IPS-NIHi11 (cell line): ENCODE data around the gene ETFA.

Experiments
- DNase-seq: peaks from one replicate; pipeline ENCODE4 v3.0.0; 2012; ENCODE audit warnings: mixed read lengths, low spot score

Gene ETFA

GRCh38 chr15:76340198-76340802 is 29.0 kb upstream of the ETFA start:
- DNase-seq: no peak

GRCh38 chr15:76339305-76340197 is 28.3 kb upstream of the ETFA start:
- no peak for DNase-seq

DNA sequence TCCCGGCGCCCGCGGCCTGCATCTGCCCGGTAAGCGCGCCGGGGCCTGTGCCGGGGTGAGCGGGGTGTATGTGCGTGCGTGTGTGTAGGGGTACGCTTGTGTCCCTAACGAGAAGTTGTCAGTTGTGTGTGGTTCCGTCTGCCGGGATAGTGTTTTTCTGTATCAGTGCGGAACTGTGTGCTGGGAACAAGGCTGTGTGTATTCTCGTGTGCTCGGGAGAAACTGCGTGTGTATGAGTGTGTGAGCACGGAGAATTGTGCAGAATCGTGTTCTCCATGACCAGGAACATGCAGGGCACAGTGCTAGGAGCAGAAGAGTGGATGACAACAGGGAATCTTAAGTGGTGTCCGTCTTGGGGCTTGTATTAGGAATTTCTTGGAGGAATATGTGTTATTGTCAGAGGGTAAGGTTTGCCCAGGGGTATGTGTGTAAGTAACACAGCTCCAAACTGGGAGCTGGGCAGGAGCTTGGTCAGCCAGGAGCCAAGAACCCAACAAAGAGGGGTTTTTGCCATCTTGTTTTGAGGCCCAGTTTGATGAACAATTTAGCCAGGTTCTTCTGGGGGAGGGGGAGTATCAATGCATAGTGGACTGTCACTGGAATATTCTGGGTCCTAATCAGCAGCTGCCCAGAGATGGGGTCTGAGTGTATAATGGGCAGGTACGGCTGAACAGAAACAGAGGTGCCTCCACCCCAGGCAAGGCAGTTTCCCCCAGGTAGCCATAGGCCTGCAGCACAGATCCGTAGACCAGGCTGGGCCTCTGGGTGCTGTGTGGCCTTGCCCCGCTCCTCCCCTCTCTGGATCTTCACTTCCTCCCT is 27.4 kb upstream of the ETFA start:
- no peak for DNase-seq

- DNase-seq: no peak
Observed at GRCh38 chr15:76337696-76338485, 26.6 kb upstream of the ETFA start.

DNA sequence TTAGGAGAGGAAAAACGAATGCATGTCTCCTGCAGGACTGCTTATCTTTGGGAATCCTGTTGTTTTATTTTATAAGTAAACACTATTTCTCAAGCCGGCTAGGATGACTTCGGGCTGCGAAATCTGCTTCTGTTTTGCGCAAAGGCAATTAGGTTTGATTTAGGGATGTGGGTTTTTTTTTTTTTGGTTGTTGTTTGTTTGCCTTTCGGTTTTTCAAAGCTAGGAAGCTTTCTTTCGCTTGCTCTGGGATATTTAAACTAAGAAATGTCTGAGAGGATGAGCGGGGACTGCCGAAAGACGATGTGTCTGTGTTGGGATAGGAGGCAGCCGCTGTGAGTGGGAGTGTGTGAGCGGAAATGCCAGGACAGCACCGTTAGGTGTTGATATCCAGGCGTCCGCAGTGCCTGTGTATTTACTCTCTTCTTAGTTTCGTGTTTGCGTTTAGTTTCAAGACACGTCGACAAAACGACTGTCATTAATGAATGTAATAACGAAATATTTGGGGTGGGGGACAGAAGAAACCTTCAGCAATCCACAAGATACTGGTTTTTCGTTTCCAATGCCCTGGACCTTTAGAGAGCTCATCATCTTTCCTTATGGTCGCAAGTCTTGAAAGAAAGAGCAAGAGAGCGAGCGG is 25.9 kb upstream of the ETFA start:
- DNase-seq: no peak

DNA sequence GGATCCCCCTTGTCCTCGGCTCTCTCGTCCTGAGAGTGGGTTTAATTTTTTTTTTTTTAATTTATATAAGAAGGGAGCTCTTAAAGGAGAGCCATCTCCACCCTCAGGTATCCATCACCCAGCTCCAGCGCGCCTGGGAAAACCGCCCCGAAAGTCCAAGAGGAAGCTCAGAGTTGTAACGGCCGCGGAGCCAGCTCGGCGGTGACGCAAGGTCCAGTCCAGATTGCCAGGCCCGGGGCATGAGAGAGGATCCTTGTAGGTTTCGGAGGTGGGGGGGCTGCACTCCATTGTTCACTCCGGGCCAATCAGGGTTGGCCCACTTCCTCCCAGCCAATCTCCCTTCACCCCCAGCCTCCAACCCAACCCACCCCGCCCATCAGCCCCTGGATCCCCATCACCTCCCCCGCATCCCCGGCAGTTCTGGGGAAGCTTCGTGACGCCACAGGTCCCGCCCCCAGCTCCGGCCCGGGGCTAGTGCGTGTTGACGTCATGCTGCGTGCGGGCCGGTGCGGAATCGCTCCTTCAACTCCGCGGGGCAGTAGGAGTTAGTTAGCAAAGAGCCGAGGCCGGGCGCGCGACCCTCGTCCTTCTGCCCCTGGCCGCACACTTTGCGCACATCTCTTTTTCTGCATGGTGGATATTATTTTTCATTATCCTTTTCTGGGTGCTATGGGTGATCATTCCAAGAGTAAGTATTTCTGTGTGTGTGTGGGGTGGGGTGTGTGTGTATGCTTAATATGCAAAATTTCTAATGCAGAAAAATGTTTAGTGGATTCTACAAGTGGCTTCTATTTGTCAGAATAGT is 25.2 kb upstream of the ETFA start, which contains the start of gene ISL2:
Gene ISL2 (plus strand): TSS at position 520 of the 805 bp plus-strand sequence. CDS start 111 bp downstream, at position 631.
- peak; percentile 94 for DNase-seq

DNA sequence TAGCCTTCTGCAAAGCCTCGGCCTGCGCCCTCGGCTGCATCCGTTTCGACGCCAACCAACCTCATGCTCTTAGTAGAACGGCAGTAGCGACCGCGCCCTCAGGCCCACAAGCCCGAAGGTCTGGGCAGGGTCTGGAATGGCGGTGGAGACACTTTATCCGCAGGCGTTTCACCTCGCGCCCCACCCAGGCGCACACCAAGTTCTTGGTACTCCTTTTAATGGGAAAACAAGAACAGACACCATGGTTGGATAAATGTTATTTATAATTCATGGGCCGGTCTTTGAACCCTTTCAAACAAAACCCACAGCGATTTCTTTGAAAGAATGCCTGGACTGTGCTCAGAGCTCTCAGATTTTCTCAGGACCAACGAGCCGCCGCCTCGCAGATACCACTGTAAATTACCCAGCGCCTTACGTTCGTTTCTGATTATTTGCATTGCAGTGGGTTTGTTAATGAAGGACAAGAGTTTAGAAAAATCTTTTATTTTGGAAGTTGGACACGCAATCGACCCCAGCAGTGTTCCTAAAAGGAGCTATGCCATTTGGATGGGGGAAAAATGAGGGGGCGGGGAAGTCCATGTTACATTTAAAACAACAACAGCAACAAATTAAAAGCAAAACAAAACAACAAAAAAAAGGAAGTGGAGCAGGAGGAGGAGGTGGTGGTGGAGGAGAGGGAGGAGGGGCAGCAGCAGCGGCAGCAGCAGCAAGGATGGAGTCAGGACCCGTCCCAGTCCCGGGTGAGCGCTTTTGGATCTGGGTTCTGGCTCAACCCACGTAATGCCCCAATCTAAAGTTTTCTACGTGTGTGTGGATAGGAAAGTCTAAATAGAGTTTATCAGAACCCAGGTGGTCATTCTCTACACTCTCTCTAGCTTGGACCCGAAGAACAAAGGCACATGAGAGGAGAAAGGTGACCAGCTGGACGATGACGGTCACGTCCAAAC is 24.3 kb upstream of the ETFA start:
- no peak for DNase-seq

DNA sequence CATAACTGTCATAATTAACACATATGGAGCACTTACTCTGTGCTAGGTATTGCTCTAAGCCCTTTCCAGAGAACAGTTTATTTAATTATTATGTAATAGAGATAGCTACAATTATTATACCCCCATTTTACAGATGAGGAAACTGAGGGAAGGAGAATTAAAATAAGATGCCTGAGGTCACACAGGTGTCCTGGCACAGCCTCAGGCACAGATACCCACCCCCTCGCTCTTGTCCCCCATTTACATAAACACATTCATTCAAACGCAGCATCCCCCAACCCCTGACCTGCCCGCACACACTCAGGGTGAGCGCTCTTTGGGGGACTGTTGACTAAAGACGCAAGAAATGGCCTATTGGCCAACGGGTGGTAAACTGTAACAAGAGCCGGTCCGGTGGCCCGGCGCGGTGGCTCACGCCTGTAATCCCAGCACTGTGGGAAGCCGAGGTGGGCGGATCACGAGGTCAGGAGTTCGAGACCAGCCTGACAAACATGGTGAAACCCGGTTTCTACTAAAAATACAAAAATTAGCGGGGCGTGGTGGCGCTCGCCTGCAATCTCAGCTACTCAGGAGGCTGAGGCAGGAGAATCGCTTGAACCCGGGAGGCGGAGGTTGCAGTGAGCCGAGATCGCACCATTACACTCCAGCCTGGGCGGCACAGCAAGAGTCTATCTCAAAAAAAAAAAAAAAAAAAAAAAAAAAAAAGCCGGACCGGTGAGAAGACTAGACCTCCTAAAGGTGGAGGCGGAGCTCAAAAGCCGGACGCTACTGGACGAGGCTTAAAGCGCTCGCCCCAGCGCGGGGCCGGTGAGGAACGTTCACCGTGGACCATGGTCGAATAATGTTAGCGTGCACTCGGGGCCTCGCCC is 23.4 kb upstream of the ETFA start:
- DNase-seq: no peak

DNA sequence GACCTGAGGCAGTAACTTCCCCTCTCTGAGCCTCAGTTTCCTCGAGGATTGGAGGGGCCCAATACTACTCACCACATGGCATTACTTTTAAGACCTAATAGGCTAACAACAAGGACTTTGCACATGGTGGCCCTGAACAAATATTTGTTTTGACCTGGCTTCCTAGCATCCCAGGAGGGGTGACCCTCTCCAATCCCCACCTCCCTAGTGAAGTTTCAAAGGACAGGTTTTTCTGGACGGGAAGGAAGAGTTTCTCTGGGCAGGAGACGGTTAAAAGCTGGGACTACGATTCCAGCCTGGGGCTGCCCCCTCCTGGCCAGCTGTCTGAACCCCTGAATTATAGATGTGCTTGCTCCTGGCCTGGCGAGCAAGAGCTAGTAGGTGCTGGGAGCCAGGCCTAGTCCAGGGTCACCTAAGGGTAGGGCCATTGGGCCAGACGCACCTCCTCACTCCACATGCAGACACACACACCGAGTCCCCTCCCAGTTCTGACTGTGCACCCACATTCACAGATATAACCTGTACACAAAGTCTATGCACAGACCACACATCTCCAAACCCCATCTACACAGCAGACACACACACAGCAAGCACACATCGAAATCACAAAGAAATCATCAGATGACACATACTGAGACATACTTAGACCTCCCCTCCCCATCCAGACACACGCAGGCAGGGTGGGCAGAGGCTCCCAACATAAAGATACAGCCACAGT is 22.6 kb upstream of the ETFA start:
- DNase-seq: peak; percentile 61

DNA sequence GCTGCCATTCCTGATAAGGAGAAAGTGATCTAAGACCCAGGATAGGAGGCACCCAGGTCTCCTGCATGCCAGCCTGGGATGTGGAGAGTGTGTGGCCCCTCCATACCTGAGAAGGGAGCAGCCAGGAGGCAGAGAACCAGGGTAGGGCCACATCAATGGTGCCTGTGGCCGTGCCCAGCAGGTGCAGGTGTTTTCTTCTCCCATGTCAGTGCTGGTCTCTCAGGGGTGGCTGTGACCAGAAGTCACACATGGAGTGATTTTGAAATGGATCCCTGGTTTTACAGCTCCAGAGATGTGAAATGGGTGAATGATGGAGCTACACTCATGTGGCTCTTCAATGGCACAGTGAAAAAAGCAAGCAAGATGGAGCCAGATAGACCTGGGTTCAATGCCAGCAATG is 22.0 kb upstream of the ETFA start:
- no peak for DNase-seq

DNA sequence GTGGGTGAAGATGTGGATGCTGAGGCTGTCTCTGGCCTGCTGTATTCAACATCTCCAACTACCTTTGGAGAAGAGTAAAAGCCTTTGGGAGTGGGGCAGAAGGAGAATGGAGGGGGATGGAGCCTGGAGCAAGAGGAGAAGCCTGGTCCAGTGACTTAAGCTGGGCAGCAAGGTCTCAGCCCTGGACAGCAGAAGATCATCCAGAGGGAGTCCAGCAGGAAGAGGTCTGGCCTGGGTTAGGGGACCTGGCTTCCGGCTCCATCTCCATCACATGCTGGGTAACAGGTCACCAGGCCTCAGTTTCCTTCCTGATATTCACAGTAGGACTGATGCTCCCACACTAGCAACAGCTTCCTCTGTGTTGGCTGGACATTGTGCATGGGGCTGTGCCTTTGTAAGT is 21.5 kb upstream of the ETFA start:
- no peak for DNase-seq

DNA sequence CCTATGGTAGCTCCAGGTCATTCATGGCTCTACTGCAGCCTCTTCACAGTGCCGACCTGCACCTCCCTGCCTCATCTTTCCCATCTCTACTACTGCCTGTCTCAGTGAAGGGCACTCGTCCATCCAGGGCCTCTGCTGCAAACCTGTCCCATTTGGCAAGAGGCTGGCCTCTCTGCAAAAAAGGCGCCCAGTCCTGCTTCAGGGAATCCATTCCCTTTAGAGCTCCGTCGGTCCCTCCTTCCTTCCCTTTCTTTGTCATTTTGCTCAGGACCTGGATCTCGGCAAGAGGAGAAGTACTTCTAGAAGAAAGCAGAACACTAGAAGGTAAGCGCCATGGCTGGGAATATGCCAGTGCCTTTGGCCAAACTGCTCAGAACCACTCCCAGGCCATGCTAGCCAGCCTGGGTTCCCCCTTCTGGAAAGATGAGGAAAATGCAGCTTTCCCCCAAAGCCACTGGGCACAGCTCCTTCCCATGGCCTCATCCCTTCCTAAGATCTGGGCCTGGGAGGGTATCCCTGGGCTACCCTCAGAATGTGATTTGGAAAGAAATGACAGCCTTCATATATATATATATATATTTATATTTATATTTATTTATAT is 18.9 kb upstream of the ETFA start:
- DNase-seq: peak; percentile 80

GRCh38 chr15:76328958-76329357 is 17.7 kb upstream of the ETFA start:
- no peak for DNase-seq

- DNase-seq: no peak
Observed at GRCh38 chr15:76328106-76328696, 16.9 kb upstream of the ETFA start.

DNA sequence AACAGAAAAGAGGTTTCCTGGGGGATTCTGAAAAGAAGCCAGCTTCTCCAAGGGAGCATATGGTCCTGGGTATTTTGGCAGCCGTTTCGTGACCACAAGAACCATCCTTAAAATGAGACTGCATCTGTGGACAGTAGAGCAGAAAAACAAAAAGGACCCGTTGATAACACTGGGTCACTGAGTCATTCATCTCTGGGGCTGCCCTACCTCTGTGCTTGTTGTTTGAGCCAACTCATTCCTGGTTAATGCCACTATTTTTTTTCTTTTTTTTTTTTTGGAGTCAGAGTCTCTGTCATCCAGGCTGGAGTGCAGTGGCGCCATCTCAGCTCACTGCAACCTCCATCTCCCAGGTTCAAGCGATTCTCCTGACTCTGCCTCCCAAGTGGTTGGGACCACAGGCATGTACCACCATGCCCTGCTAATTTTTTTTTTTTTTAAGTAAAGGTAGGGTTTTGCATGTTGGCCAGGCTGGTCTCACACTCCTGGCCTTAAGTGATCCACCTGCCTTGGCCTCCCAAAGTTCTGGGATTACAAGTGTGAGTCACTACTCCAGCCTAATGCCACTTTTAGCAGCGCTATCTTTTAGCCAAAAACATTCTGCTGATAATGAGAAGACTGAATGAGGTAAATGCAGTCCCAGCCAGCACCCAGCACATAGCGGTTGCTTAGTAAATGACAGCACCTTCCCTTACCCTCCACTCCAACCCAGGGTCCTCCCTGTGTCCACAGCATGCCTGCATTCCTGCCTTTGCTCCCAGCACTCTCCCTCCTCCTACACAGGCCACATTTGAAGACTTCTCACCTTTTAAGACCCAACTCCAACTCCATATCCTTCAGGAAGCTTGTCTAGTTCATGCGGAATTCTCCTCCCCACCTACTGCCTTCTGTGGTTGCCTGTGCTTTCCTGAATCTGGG is 16.2 kb upstream of the ETFA start:
- no peak for DNase-seq

DNA sequence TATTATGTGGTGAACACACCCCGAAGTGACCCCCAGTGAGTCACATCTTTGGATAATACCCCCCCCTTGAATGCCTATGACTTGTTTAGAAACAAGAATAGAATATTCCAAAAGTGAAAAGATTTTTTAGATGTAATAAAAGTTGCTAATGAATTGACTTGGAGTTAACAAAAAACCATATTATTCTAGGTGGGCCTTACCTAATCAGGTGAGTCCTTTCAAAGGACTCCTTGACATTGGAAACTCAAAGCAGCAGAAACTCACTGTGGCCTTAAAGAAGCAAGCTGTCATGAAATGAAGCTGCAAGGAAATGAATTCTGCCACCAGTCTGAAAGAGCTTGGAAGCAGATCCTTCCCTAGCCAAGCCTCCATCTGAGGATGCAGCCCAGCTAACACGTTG is 14.4 kb upstream of the ETFA start:
- DNase-seq: no peak
